HG03571 (cell line): ENCODE data around the gene IFNGR2.

Source experiments
- ATAC-seq: cut with Tn5 transposase; IDR thresholded peaks from one replicate; pipeline ENCODE4 v1.9.1; 2021; ENCODE audit not compliant: unreplicated experiment

IFNGR2 gene

GRCh38 chr21:33480481-33481103, 77.4 kb downstream of the IFNGR2 start:
- no peak for ATAC-seq

GRCh38 chr21:33481314-33481943, 78.2 kb downstream of the IFNGR2 start:
- no peak for ATAC-seq
